ENCODE measurements around the gene ZMIZ2. TPM values are rescaled to one million over a fixed set of nuclear protein-coding genes. Genes with fewer than 3 reads are reported as not detected.

Gene ZMIZ2
- total and polyA plus RNA-seq, 2 of the 8 experiments (the other 6 are each of a cell fraction or from before 2014, with no cell fraction given), result 24.4 to 66.4 TPM

- no peak for FAIRE-seq
- no peak overlapping the region for H4K91ac ChIP-seq (replicated peaks; ENCODE audit: insufficient read length, low read length)
- H3K4me3 ChIP-seq (ENCODE audit: extremely low read depth in 1 of 4, insufficient read depth in 2 of 4, low read depth in 3 of 4, low read length in 4 of 4), result no peak overlapping the region
- no peak overlapping the region for H3K4me2 ChIP-seq (ENCODE audit: insufficient read depth in 1 of 2, low read depth in 2 of 2, low read length in 2 of 2)
- ChIA-PET CTCF (ENCODE audit: partially characterized antibody) (interaction anchor here (0.6 to 1.6 kb wide), 12 partner anchors 10 to 365 kb away, joined by 3 to 7 read pairs (median 4); no protein-coding TSS in a partner anchor), POLR2A (ENCODE audit: partially characterized antibody) (interaction anchor here (0.6 to 7.7 kb wide), 13 partner anchors 10 to 194 kb away, joined by 3 to 30 read pairs (median 5); partner anchors contain the start of genes H2AZ2 and PPIA)
- H3K56ac ChIP-seq (replicated peaks; ENCODE audit: insufficient read length, low read depth, low read length), result no peak overlapping the region
- H4K20me1 ChIP-seq (replicated peaks in 1 of 2; ENCODE audit: control insufficient read depth in 1 of 2, insufficient read depth in 2 of 2, low read length in 2 of 2), result peaks cover 0 to 5% of the 10 kb centered on the region in 2 experiments
- H3K36me3 ChIP-seq (ENCODE audit: control insufficient read depth in 2 of 4, insufficient read depth in 4 of 4, low read length in 3 of 4), result peaks cover 0 to 2% (median under 1%) of the 10 kb centered on the region in 4 experiments; a peak in 3 of 8 replicates
- no peak overlapping the region for H3K18ac ChIP-seq (ENCODE audit: extremely low read depth, low read length)
- H3K79me2 ChIP-seq (ENCODE audit: control insufficient read depth in 1 of 2, insufficient read depth in 2 of 2, low read length in 2 of 2), result no peaks in the 10 kb centered on the region
- H2BK12ac ChIP-seq (ENCODE audit: low read depth, low read length), result no peak overlapping the region
- H3K23ac ChIP-seq (ENCODE audit: insufficient read length), result no peak overlapping the region
- H3K14ac ChIP-seq (ENCODE audit: insufficient read length), result no peak overlapping the region
- H2AFZ ChIP-seq (ENCODE audit: low read length), result no peak overlapping the region
- H2BK5ac ChIP-seq (ENCODE audit: low read depth, low read length), result no peak overlapping the region
- H3K27ac ChIP-seq (ENCODE audit: low read depth, low read length), result no peak overlapping the region
- TF ChIP-seq RAD21 (IDR thresholded peaks at IDR 0.05 in 1 of 2, conservative IDR thresholded peaks at IDR 0.05 in 1 of 2; ENCODE audit: low read depth in 2 of 2, low read length in 2 of 2), result peak; percentile 46 to 60; a peak in 3 of 4 replicates
- no peak for TF ChIP-seq BCL11A (IDR thresholded peaks at IDR 0.05; ENCODE audit: low read depth in 2 of 2, low read length in 2 of 2)
- TF ChIP-seq SIX5 (IDR thresholded peaks at IDR 0.05; ENCODE audit: low read depth, low read length), result no peak
- peak in 1 of 3 experiments; percentile 19; a peak in 1 of 4 replicates for TF ChIP-seq CTCF (IDR thresholded peaks at IDR 0.05; ENCODE audit: control extremely low read depth in 1 of 3, insufficient read depth in 1 of 3, low read depth in 1 of 3, low read length in 3 of 3)
- no peak overlapping the region for H2AK5ac ChIP-seq (ENCODE audit: low read depth, low read length)
- no peak overlapping the region for H4K8ac ChIP-seq (ENCODE audit: extremely low read depth, insufficient read depth, low read length)
- H4K5ac ChIP-seq (ENCODE audit: insufficient read length, low read depth, low read length), result no peak overlapping the region
- H3K9me3 ChIP-seq (ENCODE audit: insufficient read depth in 2 of 2, low read depth in 1 of 2, low read length in 1 of 2), result no peaks in the 10 kb centered on the region; a peak in 1 of 4 replicates
- H3K27me3 ChIP-seq (replicated peaks in 1 of 4; ENCODE audit: control insufficient read depth in 3 of 4, extremely low read depth in 1 of 4, insufficient read depth in 3 of 4, low read length in 3 of 4), result no peaks in the 10 kb centered on the region
- no peak for DNase-seq (ENCODE audit: low read depth in 1 of 2, low spot score in 2 of 2)
- 69% methylated on average over 10 of the region's 10 CpGs; no CpG with 5 or more reads in 1 of the 2 experiments for WGBS, 2 experiments (ENCODE audit: extremely low coverage in 1 of 2, insufficient coverage in 1 of 2, insufficient read length in 1 of 2, insufficient replicate concordance in 2 of 2, low coverage in 1 of 2, low lambda C conversion rate in 2 of 2, missing lambda C conversion rate in 1 of 2)
- no peaks in the 10 kb centered on the region for H3K23me2 ChIP-seq (ENCODE audit: low read depth, low read length)
- no peak overlapping the region for H3K9ac ChIP-seq (replicated peaks in 1 of 4; ENCODE audit: extremely low read depth in 1 of 4, low read depth in 3 of 4, low read length in 3 of 4)
- H2BK20ac ChIP-seq (ENCODE audit: low read length), result no peak overlapping the region
- no peaks in the 10 kb centered on the region; the same call in 1 of the 2 replicates for H3K79me1 ChIP-seq (ENCODE audit: low read depth, low read length)
- H3K4me1 ChIP-seq (replicated peaks in 1 of 4; ENCODE audit: control insufficient read depth in 3 of 4, insufficient read depth in 4 of 4, low read length in 3 of 4), result peaks cover 0 to 4% (median 0%) of the 10 kb centered on the region in 4 experiments; a peak in 1 of 7 replicates
- H3K4ac ChIP-seq (replicated peaks; ENCODE audit: insufficient read length, low read depth, low read length), result no peak overlapping the region
- no peak overlapping the region for H2BK120ac ChIP-seq (replicated peaks; ENCODE audit: low read depth, low read length)
- no peak overlapping the region for H2BK15ac ChIP-seq (ENCODE audit: low read length)
These were observed 24.2 kb downstream of the ZMIZ2 start for GRCh38 chr7:44772867-44773266.

All from H1 (cell line).